ENCODE data around the gene TSPAN33. TPM values are rescaled to one million over a fixed set of nuclear protein-coding genes. Genes with fewer than 3 reads are reported as not detected.
A peak's percentile ranks its signal among the peaks of the same experiment; 100 is the strongest.

The TSPAN33 gene
- total and polyA plus RNA-seq, 2 of the 13 experiments (the other 11 are each of a cell fraction or from before 2014, with no cell fraction given): 15.3 to 16.5 TPM

DNA sequence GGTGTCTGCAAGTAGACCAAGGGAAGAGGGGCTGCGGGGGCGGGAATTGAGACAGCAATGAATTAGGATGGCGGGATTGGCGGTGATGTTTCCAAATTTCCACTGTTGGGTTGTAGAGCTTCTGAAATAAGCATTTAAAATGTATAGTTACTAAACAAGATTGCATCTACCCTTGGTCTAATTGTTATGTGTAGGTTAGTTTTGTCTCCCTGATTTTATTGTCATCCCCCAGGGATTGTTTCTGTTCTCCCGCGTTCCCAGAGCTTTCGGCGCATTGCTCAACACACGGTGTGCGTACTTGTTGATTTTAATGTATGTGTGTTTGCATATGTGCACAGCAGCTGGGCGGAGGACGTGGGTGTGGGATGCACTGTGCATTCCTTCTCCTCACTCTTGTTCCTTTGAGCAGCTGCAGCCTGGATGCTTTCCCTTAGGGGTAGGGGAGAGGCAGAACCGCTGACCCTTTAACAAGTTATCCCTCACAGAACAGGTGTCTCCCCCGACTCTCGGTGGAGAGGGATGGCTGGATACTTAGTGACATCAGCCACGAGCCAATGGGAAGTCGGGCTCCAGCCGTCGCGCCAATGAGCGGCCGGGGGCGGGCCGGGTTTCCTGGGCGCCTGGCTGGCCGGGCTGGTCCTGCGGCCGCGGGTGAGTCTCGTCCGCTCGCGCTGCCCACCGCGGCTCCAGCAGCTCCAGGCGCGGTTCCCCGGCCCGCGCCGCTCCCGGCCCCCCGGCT, at the start of gene TSPAN33 (continued):
- TF ChIP-seq ZNF652 (CRISPR knock-in tag; IDR thresholded peaks at IDR 0.05; ENCODE audit: borderline replicate concordance, low read depth) (no peak), ZFP62 (CRISPR knock-in tag; IDR thresholded peaks at IDR 0.05) (no peak), ZNF607 (CRISPR knock-in tag; IDR thresholded peaks at IDR 0.05; ENCODE audit: borderline replicate concordance) (no peak), ZNF589 (CRISPR knock-in tag; conservative IDR thresholded peaks at IDR 0.05) (no peak), PAX8 (CRISPR knock-in tag; IDR thresholded peaks at IDR 0.05; ENCODE audit: borderline replicate concordance) (no peak), ZNF83 (CRISPR knock-in tag; IDR thresholded peaks at IDR 0.05; ENCODE audit: borderline replicate concordance) (no peak), NCOA2 (CRISPR knock-in tag; IDR thresholded peaks at IDR 0.05) (no peak), ZNF12 (CRISPR knock-in tag; IDR thresholded peaks at IDR 0.05) (no peak), FLYWCH1 (CRISPR knock-in tag; IDR thresholded peaks at IDR 0.05) (no peak), ZMAT3 (CRISPR knock-in tag; conservative IDR thresholded peaks at IDR 0.05) (no peak), MAFG (CRISPR knock-in tag; IDR thresholded peaks at IDR 0.05) (no peak), NRL (CRISPR knock-in tag; IDR thresholded peaks at IDR 0.05; ENCODE audit: borderline replicate concordance) (no peak), HMGXB4 (CRISPR knock-in tag; IDR thresholded peaks at IDR 0.05; ENCODE audit: borderline replicate concordance in 1 of 2, low read depth in 1 of 2) (no peak), U2AF2 (IDR thresholded peaks at IDR 0.05; ENCODE audit: low read depth, low read length) (no peak), ZSCAN5A (CRISPR knock-in tag; IDR thresholded peaks at IDR 0.05; ENCODE audit: borderline replicate concordance) (no peak), ZFY (CRISPR knock-in tag; IDR thresholded peaks at IDR 0.05) (peak; percentile 42; the same call in 1 of the 2 replicates), ZNF598 (CRISPR knock-in tag; IDR thresholded peaks at IDR 0.05; ENCODE audit: borderline replicate concordance) (no peak), RCOR2 (CRISPR knock-in tag; IDR thresholded peaks at IDR 0.05) (no peak), HOXA3 (CRISPR knock-in tag; IDR thresholded peaks at IDR 0.05) (no peak), ZNF777 (CRISPR knock-in tag; IDR thresholded peaks at IDR 0.05) (no peak), CENPX (CRISPR knock-in tag; IDR thresholded peaks at IDR 0.05) (no peak), E2F1 (CRISPR knock-in tag; IDR thresholded peaks at IDR 0.05) (no peak), PRPF4 (IDR thresholded peaks at IDR 0.05; ENCODE audit: low read depth, low read length, poor library complexity, severe bottlenecking) (no peak), CHD4 (IDR thresholded peaks at IDR 0.05; ENCODE audit: borderline replicate concordance, low read length) (no peak)
- TF ChIP-seq, protein P1, sequence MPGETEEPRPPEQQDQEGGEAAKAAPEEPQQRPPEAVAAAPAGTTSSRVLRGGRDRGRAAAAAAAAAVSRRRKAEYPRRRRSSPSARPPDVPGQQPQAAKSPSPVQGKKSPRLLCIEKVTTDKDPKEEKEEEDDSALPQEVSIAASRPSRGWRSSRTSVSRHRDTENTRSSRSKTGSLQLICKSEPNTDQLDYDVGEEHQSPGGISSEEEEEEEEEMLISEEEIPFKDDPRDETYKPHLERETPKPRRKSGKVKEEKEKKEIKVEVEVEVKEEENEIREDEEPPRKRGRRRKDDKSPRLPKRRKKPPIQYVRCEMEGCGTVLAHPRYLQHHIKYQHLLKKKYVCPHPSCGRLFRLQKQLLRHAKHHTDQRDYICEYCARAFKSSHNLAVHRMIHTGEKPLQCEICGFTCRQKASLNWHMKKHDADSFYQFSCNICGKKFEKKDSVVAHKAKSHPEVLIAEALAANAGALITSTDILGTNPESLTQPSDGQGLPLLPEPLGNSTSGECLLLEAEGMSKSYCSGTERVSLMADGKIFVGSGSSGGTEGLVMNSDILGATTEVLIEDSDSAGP (CRISPR knock-in tag; IDR thresholded peaks at IDR 0.05; ENCODE audit: borderline replicate concordance): no peak; the same call in none of the 2 replicates

Measured in HepG2 (cell line).